HG03025 (cell line): ENCODE results near the gene GRAMD1B.
"Not testable (repeated sequence)": the region's sequence is repeated elsewhere in the genome, so short reads cannot be mapped to it uniquely, and the experiment has no call there.

Experiments
- ATAC-seq: cut with Tn5 transposase; IDR thresholded peaks from one replicate; pipeline ENCODE4 v1.9.1; 2021; ENCODE audit warnings: mild to moderate bottlenecking, moderate library complexity; ENCODE audit not compliant: unreplicated experiment, low FRiP score

The GRAMD1B gene

DNA sequence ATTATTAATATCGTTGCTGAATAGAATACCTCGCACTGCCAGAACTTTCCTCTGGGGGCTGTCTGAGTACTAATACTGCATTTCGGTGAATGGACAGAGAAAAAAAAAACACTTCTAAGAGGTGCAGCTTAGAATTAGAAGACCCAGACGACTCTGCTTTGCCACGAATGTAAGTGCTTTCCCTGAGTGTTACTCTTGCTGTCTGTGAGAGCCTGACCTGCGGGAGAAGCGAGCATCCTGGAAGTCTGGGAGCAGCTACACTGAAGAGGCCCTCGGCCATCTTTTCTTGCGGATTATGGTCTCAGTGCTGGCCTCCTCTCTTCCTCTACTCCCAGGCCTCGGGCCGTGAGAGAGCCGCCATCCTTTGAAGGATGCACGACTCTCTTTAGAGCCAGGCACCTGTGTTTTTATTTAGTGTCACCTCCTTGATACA, 129.5 kb downstream of the GRAMD1B start:
- ATAC-seq = no peak

DNA sequence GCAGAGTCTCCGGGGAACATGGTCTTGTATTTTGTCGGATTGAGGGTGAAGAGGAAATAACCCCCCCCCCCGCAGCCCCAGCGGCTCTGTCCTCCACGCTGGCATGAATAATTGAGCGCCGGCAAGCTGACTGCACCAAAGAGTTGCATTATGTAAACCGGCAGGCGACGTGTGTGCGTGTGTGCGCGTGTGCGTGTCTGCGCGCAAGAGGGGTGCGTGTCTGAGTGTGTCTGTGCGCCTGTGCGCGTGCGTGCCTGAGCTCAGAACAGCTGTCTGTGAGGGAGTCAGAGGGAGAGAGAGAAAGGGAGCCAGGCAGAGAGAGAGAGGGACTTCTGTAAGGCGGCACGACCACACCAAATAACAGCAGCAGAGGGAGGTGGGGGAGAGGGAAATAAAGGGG, 129.9 kb downstream of the GRAMD1B start:
- ATAC-seq = no peak

DNA sequence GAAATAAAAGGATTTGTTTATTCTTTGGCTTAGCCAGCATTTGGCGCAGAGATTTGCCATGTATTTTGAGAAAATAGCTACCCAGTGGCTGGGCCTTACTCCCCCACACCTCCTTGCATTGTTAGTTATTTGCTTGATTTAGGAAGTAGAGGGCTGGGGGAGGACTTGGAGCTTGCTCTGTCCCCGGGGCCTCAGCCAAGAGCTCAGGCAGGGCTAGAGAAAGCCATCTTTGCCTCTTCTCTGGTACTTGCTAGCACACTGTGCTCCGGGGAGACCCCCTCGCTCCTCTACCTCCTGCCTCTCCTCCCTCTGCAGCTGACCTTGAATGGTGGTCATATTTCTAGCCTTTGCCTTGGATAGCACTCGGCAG, 131.3 kb downstream of the GRAMD1B start:
- ATAC-seq = no peak

DNA sequence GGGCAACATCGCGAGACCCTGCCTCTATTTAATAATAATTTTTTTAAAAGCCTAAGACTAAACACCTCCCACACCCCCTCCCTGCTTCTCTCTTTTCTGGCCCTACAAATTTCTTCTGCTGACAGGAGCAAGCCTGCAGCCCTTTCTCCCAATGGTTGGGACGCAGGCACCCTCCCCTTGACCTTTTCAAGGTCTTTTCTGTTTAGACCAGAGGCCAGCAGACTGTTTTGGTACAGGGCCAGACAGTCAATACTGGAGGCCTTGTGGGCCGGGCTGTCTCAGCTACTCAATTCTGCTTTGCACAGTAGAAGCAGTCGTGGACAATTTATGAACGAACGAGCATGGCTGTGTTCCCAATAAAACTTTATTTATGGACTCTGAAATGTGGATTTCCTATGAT, 132.1 kb downstream of the GRAMD1B start:
- ATAC-seq = no peak

DNA sequence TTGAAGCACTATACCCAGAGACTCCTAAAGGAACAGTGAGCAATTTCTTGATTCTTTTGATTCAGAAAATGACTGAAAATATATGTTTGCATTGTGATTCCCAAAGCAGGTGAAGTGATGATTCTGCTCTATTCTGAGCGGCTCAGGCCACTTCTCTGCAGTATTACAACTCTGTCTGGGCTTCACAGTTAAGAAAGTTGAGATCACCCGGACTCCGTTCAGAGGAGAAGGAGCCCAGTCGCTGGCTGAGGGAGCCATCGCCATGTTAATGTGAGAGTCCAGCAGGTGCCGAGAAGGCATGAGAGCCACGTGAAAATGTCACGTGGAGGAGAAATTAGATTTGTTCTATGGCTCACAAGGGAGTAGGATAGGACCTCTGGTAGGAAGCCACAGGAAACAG, 132.8 kb downstream of the GRAMD1B start:
- ATAC-seq = no peak

DNA sequence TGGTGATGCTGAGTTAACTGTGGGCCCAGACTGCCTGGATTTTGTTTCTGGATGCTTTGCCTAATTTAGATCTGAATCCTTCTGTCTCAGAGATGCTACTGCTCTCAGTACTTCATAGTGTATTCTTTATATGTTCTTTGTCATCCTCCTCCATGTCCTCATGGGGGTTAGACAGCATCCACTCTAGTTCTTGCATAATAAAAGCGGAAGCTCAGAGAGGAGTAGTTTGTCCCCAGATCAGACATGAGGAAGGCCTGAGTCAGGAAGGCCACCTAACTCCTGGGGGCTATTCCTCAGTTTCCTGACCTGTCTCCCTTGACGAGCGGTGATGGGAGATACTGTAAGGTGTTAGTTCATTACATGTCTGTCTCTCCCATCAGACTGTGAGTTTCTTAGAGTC, 134.2 kb downstream of the GRAMD1B start:
- no peak for ATAC-seq

DNA sequence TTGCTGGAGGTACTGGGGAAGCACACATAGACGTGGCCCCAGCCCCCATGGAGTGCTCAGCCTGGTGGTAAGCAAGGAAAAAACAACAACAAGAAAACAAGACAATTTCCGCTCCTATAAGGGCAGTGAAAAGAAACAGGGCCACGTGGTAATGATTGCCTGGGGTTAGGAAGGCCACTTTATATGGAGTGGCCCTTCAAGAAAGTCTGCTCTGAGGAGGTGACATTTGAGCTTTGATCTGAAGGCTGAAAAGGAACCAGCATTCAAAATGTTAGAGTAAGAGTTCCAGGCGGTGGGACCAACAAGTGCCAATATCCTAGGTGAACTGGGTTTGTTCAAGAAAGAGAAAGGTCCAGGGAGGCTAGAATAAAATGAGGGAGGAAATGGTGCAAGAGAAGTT, 136.8 kb downstream of the GRAMD1B start:
- ATAC-seq = no peak

DNA sequence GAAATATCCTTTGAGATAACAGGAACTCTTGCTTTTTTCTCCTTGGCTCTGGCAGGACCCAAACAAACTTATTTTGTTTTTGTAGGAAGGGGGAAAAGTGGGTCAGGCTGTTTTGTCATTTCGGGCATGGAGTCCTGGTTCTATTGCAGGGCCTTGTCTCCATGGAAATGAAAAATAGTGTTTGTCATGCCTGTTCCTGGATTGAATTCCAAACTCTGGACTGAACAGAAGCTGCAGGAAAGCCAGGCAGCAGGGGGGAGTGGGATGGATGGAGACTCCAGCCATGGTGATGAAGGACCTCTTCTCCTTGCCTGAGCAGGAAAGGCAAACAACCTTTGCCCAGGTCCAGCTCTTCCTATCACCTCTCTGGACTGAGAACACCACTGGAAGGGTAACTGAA, 137.4 kb downstream of the GRAMD1B start:
- ATAC-seq = no peak

DNA sequence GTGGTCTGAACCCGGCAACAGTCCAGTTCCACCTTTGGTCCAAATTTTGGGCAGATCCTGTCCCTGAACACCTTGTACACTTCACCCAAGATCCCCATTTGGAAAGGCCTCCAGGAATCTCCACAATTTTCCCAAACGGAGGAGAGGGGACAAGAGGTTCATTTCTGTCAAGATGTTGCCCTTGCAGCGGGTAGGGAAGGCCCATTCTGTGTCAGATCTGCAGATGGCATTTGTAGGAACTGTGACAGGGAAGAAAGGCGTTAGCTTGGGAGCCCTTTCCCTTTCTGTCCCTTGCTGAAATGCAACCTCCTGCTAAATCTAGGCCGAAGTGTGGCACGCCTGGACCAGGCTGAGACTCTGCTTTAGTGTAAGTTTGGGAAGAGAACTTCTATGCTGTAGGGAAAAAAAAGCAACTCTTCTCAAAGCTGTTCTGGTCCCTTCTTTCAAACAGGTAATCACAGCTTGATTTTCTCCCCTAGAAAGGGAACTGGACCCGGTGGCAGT, 138.3 kb downstream of the GRAMD1B start:
- ATAC-seq = no peak

DNA sequence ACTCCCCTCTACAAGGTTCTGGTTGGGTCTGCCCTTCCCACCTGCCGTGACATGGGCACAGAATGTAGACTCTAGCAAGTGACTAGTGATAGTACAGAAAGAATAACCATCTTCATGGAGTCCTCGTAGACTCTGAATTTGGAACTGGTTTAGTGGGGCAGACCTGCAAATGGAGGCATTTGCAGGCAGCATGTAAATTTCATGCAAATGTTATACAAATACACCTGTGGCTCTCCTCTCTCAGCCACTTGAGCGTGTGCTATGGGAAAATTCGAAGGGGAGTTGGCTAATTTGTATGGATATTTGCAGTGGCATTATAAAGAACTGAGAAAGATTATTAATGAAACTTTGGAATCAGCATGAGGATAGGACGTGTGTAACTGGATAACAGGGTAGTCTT, 139.3 kb downstream of the GRAMD1B start:
- no peak for ATAC-seq

DNA sequence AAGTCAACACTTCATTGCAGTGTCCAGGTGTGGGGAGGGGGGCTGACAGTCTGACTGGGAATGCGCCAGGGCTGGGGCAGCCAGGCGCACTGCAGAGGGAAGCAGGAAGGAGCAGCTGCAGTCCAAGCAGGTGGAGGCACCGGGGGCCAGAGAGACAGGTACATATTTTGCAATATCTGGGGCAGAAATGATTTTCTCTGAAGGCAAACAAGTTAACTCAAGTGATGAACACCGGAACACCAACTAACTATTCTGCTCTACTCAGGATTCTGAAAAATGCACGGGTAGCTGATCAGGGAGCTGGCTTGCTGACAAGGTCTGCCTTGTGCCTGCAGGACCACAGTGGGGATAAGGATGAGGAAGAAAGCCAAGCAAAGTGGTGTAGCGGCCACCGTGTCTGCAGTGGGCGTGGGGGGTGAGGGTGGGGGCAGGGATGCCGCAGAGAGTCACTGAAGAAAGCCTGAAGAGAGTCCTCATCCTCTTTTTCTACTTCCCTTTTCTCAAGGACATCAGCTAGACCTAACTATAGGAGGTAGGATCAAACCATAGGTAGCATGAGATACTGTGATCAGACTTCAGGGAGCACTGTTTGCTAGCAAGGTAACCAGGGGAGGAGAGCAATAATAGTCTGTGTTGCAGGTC, 141.0 kb downstream of the GRAMD1B start:
- ATAC-seq = no peak

DNA sequence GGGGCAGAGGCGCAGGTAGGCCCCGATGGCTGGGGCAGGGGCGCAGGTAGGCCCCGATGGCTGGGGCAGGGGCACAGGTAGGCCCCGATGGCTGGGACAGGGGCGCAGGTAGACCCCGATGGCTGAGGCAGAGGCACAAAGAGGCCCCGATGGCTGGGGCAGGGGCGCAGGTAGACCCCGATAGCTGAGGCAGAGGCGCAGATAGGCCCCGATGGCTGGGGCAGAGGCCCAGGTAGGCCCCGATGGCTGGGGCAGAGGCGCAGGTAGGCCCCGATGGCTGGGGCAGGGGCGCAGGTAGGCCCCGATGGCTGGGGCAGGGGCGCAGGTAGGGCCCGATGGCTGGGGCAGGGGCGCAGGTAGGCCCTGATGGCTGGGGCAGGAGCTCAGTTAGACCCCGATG, 142.7 kb downstream of the GRAMD1B start:
- not testable (repeated sequence) for ATAC-seq

DNA sequence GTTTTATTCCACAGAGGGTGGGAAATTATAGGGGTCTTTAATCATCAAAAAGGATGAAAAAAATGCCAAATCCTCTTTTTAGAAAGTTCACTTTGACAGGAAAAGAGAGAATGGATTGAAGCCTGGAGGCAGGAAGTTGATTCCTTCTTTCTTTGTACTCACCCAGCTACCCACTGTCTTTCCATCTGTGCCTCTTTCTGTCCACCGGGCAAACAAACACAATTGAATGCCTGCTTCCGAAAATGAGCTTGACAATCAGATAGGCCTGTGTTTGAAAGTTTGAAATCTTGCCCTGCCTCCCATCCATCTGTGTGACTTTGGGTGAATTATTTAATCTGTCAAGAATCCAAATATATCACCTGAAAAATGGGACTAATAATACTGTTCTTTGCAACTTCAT, 143.2 kb downstream of the GRAMD1B start:
- ATAC-seq = no peak

DNA sequence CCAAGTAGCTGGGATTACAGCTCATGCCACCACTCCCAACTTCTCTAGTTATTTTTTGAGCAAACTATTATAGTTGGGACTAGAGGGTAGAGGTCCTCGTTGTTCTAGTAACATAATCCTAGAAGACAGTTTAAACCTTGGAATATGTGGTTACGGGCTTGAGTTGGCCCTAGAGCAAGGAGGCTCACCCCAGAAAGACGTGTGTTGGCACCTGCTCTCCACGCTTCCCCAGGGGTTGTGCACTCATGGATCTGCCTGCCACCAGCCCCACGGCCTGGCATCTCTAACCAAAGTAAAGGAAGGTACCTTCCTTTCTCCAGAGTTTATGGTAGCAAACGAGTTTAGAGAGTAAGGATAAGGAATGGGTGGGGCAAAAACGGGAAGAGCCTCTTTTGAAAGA, 145.4 kb downstream of the GRAMD1B start:
- ATAC-seq = no peak

DNA sequence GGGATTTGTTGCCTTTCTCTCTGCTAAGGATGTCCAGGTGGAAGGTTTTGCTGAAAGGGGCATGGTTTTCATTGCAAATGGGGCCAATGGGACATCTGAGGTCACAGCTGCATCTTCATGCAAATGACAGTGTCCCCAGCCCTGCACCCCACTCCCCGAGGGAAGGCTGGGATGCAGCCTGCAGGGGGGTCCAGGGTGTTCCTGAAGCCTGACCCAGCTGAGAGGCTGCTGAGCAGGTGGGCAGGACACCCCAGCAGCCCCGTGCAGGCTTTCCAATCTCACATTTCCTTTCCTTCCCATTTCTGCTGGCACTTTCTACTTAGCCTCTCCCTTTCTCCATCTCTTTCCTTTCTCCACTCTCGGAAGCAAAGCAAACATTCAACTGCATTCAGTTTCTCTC, 146.0 kb downstream of the GRAMD1B start:
- no peak for ATAC-seq

DNA sequence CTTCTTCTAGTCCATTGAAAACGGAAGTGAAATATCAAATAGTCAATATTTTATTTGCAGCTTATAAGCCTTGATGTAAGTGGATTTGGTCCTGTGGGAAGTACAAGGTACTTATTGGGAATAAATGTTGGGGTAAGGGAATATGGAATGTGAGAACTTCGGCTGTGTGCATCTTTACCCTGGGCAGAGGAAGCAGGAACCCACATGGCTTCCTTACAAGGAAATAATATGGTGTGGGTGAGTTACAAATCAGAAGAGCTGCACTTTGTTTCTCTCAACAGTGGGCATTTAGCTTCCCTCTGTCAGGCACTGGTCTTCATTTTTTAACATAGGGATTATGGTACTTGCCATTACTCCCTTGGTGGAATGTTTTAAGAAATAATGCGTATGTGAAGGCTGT, 146.4 kb downstream of the GRAMD1B start:
- ATAC-seq = no peak

DNA sequence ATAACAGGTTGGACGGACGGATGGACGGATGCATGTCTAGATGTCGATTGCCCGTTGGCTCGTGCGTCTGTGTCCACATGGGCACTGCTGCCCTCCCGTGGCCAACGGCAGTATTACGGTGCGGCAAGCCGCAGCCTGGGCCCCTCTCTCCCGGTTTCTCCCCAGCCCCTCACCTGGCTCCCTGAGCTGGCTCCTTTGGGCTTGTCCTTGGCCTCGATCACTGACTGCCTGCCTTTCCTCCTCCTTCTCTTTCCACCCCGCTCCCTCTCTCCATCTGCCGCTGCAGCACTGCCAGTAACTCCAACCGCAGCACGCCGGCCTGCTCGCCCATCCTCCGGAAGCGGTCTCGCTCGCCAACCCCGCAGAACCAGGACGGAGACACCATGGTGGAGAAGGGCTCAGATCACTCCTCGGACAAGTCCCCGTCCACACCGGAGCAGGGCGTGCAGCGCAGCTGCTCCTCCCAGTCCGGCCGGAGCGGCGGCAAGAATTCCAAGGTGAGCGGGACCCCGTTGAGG, 147.1 kb downstream of the GRAMD1B start:
- ATAC-seq = no peak

DNA sequence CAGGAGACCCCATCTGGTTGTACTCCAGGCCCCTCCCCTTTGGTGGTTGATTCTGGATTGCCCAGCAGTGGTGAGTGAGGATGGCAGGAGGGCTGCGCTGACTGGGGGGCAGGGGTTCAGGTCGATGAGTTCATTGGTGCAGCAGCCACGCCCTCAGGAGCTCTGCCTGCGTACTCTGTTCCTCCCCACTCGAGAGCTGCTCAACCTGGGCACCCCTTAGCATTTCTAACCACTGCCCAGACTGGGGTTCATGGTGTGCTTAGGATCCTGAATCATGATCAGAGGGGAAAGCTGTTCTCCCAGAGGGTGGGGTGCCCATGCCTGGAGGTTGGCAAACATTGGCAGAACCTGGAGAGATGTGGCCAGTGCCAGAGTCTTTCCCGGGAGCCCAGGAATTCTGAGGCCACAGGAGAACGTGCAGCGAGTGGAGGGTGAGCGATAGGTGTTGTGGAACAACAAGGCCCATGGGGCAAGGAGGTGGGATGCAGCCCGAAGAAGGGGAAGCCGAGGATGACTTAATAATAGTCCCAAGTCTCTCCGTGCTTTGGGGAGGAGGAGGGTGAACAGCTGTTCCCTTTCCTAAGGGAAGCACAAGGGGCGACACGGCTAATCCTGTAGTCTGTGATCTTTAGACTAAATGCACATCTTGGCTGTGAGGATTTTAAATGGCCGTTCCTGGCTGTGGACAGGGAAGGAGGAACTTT, 148.9 kb downstream of the GRAMD1B start:
- ATAC-seq = no peak

DNA sequence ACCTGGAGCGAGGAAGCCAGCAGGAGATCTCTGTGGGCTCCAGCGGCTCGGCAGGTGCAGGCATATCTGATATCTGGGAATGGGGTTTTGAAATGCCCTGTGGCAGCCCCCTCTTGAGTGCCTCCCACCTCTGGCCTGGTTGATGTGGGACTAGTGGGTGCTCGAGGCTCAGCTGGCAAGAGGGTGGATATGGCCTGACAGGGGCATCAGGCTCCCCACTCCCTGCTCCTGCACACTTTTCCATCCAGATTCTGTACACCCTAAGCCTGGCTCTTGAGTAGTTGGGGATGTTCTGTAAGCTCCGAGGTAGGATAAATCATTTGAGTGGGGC, 149.4 kb downstream of the GRAMD1B start:
- no peak for ATAC-seq

DNA sequence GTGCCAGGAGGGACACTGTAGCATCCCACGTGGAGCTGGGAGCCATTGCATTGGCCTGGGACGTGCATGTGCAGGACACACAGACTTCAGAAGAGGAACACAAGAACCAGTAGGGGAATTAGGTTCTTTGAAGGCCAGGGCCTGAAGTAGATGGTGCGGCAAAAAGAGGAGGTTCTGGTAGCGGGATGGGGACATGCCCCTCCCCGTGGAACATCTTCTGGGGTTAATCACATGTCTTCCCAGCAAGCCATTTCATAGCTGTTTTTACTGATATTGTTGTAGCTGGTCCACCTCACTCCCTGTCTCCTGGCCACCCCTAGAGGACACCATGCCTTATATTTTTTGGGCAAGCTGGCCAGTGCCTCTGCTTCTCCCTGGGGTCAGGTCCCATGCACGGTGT, 150.1 kb downstream of the GRAMD1B start:
- ATAC-seq = no peak

DNA sequence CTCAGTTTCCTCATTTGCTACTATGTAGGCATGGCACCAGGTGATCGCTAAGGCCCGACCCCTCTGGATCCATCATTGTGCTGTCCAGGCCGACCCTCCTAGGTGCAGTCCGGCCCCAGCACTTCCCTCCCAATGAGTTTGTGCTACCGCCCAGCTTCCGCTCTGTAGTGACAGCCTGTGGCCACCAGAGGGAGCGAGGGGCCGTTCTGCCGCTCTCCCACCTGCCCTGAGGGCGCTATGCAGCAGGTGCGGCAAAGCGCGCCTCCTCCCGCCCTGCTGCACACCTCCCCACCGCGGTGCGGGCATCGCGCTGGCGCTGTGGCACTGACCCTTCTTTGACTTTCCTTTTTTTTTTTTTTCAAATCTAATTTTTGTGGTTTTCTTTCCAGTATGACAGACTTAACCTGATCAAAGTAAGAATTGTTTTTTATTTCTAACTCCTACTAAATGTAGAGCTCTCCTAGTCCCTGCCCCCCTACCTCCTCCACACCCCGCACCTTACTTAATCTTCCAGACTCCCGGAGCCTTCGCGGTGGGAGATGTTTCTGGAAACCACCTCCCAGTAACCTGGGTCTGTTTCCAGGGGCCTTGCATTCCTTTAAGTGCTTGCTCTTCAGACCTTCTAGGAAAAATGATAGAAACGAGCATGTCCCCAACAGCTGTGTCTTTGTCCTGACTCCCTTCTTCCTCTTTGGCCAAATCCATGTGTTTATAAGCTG, 150.6 kb downstream of the GRAMD1B start:
- no peak for ATAC-seq
